ENCODE data around the gene GPC5. TPM values are rescaled to one million over a fixed set of nuclear protein-coding genes. Genes with fewer than 3 reads are reported as not detected.

Gene GPC5
- total and polyA plus RNA-seq, 4 donors: 0.51 to 22.4 (median 2.0) TPM

GRCh38 chr13:92613921-92614320 is 1215.5 kb downstream of the GPC5 start:
- Histone ChIP-seq H3K9ac (ENCODE audit: low read depth in 1 of 2, low read length in 2 of 2) (no peak overlapping the region), H3K9me3 (ENCODE audit: control insufficient read depth in 4 of 4, low read length in 3 of 4) (no peaks in the 10 kb centered on the region), H3K27ac (ENCODE audit: low read depth in 1 of 2, low read length in 2 of 2) (no peak overlapping the region), H3K4me3 (ENCODE audit: low read depth in 1 of 3, low read length in 3 of 3) (no peak overlapping the region), H3K4me1 (ENCODE audit: control insufficient read depth in 4 of 4, insufficient read depth in 4 of 4, low read length in 3 of 4) (no peaks in the 10 kb centered on the region), H3K27me3 (ENCODE audit: control insufficient read depth in 4 of 4, insufficient read depth in 4 of 4, low read length in 3 of 4) (no peaks in the 10 kb centered on the region), H3K36me3 (ENCODE audit: control insufficient read depth in 4 of 4, insufficient read depth in 3 of 4, low read depth in 1 of 4, low read length in 3 of 4) (no peaks in the 10 kb centered on the region)
- no peak for DNase-seq (ENCODE audit: low spot score)
- no peak for TF ChIP-seq MAX (IDR thresholded peaks at IDR 0.05)

GRCh38 chr13:92621985-92622384 is 1223.6 kb downstream of the GPC5 start:
- Histone ChIP-seq H3K4me3 (ENCODE audit: low read depth in 1 of 3, low read length in 3 of 3) (no peak overlapping the region), H3K36me3 (ENCODE audit: control insufficient read depth in 4 of 4, insufficient read depth in 3 of 4, low read depth in 1 of 4, low read length in 3 of 4) (no peaks in the 10 kb centered on the region), H3K4me1 (ENCODE audit: control insufficient read depth in 4 of 4, insufficient read depth in 4 of 4, low read length in 3 of 4) (no peaks in the 10 kb centered on the region), H3K27ac (ENCODE audit: low read depth in 1 of 2, low read length in 2 of 2) (no peak overlapping the region), H3K9me3 (ENCODE audit: control insufficient read depth in 4 of 4, low read length in 3 of 4) (no peaks in the 10 kb centered on the region), H3K9ac (ENCODE audit: low read depth in 1 of 2, low read length in 2 of 2) (no peak overlapping the region), H3K27me3 (ENCODE audit: control insufficient read depth in 4 of 4, insufficient read depth in 4 of 4, low read length in 3 of 4) (no peaks in the 10 kb centered on the region)
- DNase-seq (ENCODE audit: low spot score): no peak
- TF ChIP-seq FOXA2 (IDR thresholded peaks at IDR 0.05): no peak
- no peak for TF ChIP-seq FOXA1 (IDR thresholded peaks at IDR 0.05)
- no peak for TF ChIP-seq GABPA (IDR thresholded peaks at IDR 0.05 in 1 of 2, conservative IDR thresholded peaks at IDR 0.05 in 1 of 2)
- no peak for TF ChIP-seq CTCF (IDR thresholded peaks at IDR 0.05; ENCODE audit: low read depth, low read length, missing input control)
- TF ChIP-seq YY1 (IDR thresholded peaks at IDR 0.05): no peak
- TF ChIP-seq HNF4A (conservative IDR thresholded peaks at IDR 0.05): no peak
- no peak for TF ChIP-seq RAD21 (IDR thresholded peaks at IDR 0.05)
- no peak for TF ChIP-seq EGR1 (IDR thresholded peaks at IDR 0.05; ENCODE audit: low read depth in 2 of 2)
- TF ChIP-seq JUND (IDR thresholded peaks at IDR 0.05): no peak
- no peak for TF ChIP-seq ZBTB33 (IDR thresholded peaks at IDR 0.05)
- TF ChIP-seq SP1 (IDR thresholded peaks at IDR 0.05): no peak
- 89% methylated on average over 5 of the region's 5 CpGs for WGBS

- H3K4me3 ChIP-seq (ENCODE audit: low read depth in 1 of 3, low read length in 3 of 3): no peak overlapping the region
These were observed 1224.5 kb downstream of the GPC5 start for GRCh38 chr13:92622905-92623304.

More at GRCh38 chr13:92622905-92623304, 1224.5 kb downstream of the GPC5 start:
- Histone ChIP-seq H3K36me3 (ENCODE audit: control insufficient read depth in 4 of 4, insufficient read depth in 3 of 4, low read depth in 1 of 4, low read length in 3 of 4) (no peaks in the 10 kb centered on the region), H3K9me3 (ENCODE audit: control insufficient read depth in 4 of 4, low read length in 3 of 4) (no peaks in the 10 kb centered on the region), H3K9ac (ENCODE audit: low read depth in 1 of 2, low read length in 2 of 2) (no peak overlapping the region), H3K27ac (ENCODE audit: low read depth in 1 of 2, low read length in 2 of 2) (no peak overlapping the region), H3K4me1 (ENCODE audit: control insufficient read depth in 4 of 4, insufficient read depth in 4 of 4, low read length in 3 of 4) (no peaks in the 10 kb centered on the region), H3K27me3 (ENCODE audit: control insufficient read depth in 4 of 4, insufficient read depth in 4 of 4, low read length in 3 of 4) (no peaks in the 10 kb centered on the region)
- 94% methylated on average over 3 of the region's 3 CpGs for WGBS
- DNase-seq (ENCODE audit: low spot score): no peak
- no peak for TF ChIP-seq ATF3 (IDR thresholded peaks at IDR 0.05)
- TF ChIP-seq RAD21 (IDR thresholded peaks at IDR 0.05): no peak
- TF ChIP-seq TAF1 (conservative IDR thresholded peaks at IDR 0.05): no peak
- no peak for TF ChIP-seq HNF4A (conservative IDR thresholded peaks at IDR 0.05)
- TF ChIP-seq JUND (IDR thresholded peaks at IDR 0.05): no peak
- no peak for TF ChIP-seq NR2F2 (IDR thresholded peaks at IDR 0.05)
- TF ChIP-seq HNF4G (IDR thresholded peaks at IDR 0.05): no peak
- no peak for TF ChIP-seq FOXA1 (IDR thresholded peaks at IDR 0.05)
- no peak for TF ChIP-seq EGR1 (IDR thresholded peaks at IDR 0.05; ENCODE audit: low read depth in 2 of 2)
- TF ChIP-seq SP1 (IDR thresholded peaks at IDR 0.05): no peak
- no peak for TF ChIP-seq CTCF (IDR thresholded peaks at IDR 0.05; ENCODE audit: low read depth, low read length, missing input control)
- TF ChIP-seq ZBTB33 (IDR thresholded peaks at IDR 0.05): no peak
